Stimulated activated CD4-positive, alpha-beta T cell treated with anti-CD3 and anti-CD28 coated beads, Interleukin-2, amount 100 ng/mL, for 24 hours (primary cell): ENCODE measurements around the gene SEC14L6.
A peak's percentile ranks its signal among the peaks of the same experiment; 100 is the strongest.

Source experiments
- DNase-seq, 2 donors: peaks; one replicate each; pipeline ENCODE4 v3.0.0-alpha.2; 2020

SEC14L6 gene

DNA sequence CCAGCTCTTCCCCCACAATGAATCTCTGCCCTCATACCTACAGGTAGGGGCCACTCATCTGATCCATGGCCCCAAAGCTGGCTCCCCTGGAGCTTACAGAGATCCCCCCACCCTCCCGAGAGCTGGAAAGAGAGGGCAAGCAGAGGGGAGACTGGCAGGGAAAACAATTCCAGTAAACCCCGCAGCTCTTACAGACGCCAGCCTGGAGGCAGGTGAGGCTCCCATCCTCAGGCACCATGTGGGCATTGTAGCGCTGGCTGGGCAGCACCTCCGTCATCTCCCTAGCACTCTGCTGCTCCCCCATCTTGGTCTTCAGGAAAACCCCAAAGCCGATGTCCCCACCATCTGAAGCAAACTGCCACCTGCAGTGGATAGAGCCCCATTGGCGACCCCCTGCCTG is 55.2 kb downstream of the SEC14L6 start:
- DNase-seq, result no peak

GRCh38 chr22:30490399-30490798 is 56.1 kb downstream of the SEC14L6 start:
- DNase-seq, result no peak

GRCh38 chr22:30488121-30488520 is 58.4 kb downstream of the SEC14L6 start:
- DNase-seq, result no peak

DNA sequence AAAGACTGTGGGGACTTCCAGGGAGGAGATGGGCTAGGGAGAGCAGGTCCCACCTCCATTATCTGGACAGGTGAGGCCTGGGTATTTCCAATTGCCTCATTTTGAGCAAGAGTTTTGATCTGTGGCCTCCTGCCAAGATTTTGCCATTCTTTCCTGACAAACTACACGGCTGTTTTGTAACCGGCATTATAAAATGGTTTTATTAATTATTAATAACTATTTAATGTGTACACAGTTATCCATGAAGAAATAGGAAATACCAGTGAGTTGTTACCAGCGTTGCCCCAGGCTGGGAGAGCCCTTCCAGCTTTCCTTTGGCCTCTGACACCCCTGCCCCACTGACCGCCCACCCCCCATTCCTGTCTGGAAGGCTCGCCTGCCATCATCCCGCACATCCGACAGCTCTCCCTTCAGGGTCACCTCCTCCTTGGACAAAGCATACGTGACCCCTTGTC is 59.9 kb downstream of the SEC14L6 start:
- DNase-seq, result no peak

GRCh38 chr22:30486118-30486517 is 60.4 kb downstream of the SEC14L6 start:
- DNase-seq, result no peak

- DNase-seq, result peak; percentile 80 to 81
Observed at GRCh38 chr22:30485362-30485988, 61.1 kb downstream of the SEC14L6 start.

GRCh38 chr22:30483169-30483568 is 63.4 kb downstream of the SEC14L6 start:
- DNase-seq, result no peak

DNA sequence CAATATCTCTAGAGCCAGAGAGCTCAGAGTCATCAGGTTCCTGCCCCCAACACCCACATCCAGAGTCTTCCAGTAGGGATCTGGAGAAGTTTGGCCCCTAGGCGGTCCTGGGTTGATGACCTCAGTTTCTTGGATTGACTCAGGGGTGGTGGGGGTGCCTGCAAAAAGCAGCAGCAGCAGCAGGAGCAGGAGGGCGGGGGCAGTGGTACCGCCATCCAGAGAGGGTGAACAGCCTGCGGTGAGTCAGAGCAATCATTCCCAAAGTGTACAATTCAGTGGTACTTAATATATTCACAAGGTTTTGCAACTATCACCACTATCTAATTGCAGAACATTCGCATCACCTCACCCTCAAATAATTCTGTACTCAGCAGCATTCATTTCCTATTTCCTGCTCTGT is 64.8 kb downstream of the SEC14L6 start:
- no peak for DNase-seq

DNA sequence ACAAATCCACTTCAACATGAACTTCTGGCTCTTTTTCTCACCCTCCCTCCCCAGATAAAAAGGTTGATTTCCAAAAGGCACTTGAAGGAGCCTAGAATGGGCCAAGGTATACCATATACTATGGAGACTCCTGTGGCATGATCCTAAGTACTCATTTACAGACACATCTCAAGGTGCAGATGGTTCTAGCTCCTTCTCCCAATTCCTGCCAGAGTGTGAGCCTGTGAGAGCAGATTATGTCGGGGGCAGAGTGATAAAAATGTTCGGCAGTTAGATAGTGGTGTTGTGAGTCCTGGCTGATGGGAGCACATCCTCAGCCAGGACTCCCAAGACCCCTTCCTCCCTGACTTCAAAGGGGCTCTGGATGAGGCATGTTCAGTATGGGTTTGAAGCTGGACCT is 66.6 kb downstream of the SEC14L6 start:
- no peak for DNase-seq

DNA sequence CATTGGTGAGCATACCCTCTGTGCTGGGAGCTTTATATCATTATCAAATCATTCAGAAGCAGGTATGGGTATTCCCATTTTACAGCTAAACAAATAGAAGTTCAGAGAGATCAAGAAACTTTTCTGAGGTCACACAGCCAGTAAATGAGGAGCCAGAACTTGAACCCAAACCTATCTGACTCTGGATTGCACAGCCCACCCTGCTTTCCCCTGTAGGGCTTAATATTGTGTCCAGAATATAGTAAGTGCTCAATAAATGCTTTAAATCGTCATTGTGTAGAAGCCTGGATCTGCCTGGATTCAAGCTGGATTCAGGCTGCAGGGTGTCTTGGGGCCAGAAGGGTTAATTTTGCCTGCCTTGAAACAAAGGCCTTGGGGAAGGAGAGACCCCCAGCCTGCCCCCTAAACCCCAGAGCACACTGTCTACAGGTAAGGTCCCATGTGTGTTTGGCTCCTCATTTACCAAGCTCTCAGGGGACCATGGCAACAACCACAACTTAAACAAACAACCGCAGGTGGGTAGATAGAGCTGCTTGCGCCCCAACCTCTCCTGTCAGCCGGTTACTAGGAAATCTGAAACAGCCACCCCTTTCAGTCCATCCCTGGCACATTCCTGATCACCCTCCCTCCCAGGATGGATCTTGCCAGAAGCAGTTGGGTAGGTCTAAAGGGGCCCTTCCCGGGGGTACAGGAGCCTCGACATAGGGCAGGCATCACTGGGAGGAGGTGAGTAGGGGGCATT is 71.7 kb downstream of the SEC14L6 start:
- DNase-seq, result no peak

DNA sequence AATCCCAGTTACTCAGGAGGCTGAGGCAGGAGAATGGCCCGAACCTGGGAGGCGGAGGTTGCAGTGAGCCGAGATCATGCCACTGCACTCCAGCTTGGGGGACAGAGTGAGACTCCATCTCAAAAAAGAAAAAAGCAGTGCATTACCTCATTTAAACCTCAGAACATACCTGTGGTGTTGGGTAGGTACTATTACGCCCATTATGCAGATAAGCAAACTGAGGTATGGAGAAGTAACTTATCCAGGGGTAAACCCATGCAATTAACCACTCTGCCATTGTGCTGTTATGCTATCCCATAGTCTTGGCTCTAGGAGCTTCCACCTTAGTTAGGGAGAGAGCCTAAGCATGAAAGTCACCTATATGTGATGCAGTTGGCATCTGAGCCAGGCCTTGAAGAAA is 72.4 kb downstream of the SEC14L6 start:
- DNase-seq, result no peak

GRCh38 chr22:30472994-30473720 is 73.4 kb downstream of the SEC14L6 start:
- DNase-seq, result no peak
